Spleen (tissue), 11 donors: ENCODE measurements around the gene PLA2G6. TPM values are rescaled to one million over a fixed set of nuclear protein-coding genes. Genes with fewer than 3 reads are reported as not detected.

Experiments used
- DNase-seq: peaks from one replicate; pipeline ENCODE4 v3.0.0-alpha.2; 2020
- H3K27ac ChIP-seq, 8 donors: fragments of 200-600 bp; sonication (generic) in 7 of 8; 1 replicate in 4 of 8; 2 replicates in 4 of 8; pipeline versions ENCODE4 v1.5.0 to v1.8.0; 2016 to 2021; ENCODE audit warnings: inconsistent platforms in 4 of 8, mild to moderate bottlenecking in 4 of 8, moderate library complexity in 1 of 8
- H3K27me3 ChIP-seq, 7 donors: fragments of 200-600 bp; sonication (generic) in 6 of 7; replicated peaks in 1 of 7; 1 replicate in 4 of 7; 2 replicates in 3 of 7; pipeline versions ENCODE4 v1.5.0 to v1.8.0; 2016 to 2021; ENCODE audit warnings: inconsistent platforms in 3 of 7, mild to moderate bottlenecking in 1 of 7
- H3K36me3 ChIP-seq, 6 donors: fragments of 200-600 bp; sonication (generic) in 5 of 6; 1 replicate in 4 of 6; 2 replicates in 2 of 6; pipeline versions ENCODE4 v1.5.0 to v1.8.0; 2016 to 2021; ENCODE audit warnings: inconsistent platforms in 2 of 6
- H3K4me1 ChIP-seq, 6 donors: fragments of 200-600 bp; sonication (generic) in 5 of 6; 1 replicate in 3 of 6; 2 replicates in 3 of 6; pipeline versions ENCODE4 v1.5.0 to v1.8.0; 2016 to 2021; ENCODE audit warnings: inconsistent platforms in 3 of 6
- H3K4me3 ChIP-seq, 8 donors: fragments of 200-600 bp; sonication (generic) in 7 of 8; 1 replicate in 4 of 8; 2 replicates in 4 of 8; pipeline versions ENCODE4 v1.5.0 to v1.8.0; 2016 to 2021; ENCODE audit warnings: inconsistent platforms in 4 of 8, mild to moderate bottlenecking in 4 of 8, moderate library complexity in 2 of 8
- H3K9me3 ChIP-seq, 8 donors: fragments of 200-600 bp; sonication (generic) in 7 of 8; 1 replicate in 4 of 8; 2 replicates in 4 of 8; pipeline versions ENCODE4 v1.5.0 to v1.8.0; 2016 to 2021; ENCODE audit warnings: inconsistent platforms in 4 of 8
- CTCF ChIP-seq, 11 experiments: fragments of 200-600 bp in 7 of 11; fragments of 450-650 bp in 4 of 11; sonication (generic) in 4 of 11; IDR thresholded peaks in 8 of 11; conservative IDR thresholded peaks in 3 of 11; 1 replicate in 7 of 11; 2 replicates in 4 of 11; pipeline versions ENCODE4 v1.4.0 to v1.8.0; 2016 to 2021; ENCODE audit warnings: antibody characterized with exemption in 11 of 11, inconsistent platforms in 4 of 11, mild to moderate bottlenecking in 1 of 11
- POLR2A ChIP-seq, 3 donors: fragments of 450-650 bp; IDR thresholded peaks; one replicate each; pipeline ENCODE4 v1.5.1; 2017; ENCODE audit warnings: antibody characterized with exemption in 3 of 3, mild to moderate bottlenecking in 1 of 3
- POLR2AphosphoS5 ChIP-seq, 3 donors: sonication (generic); formaldehyde crosslinking; IDR thresholded peaks; one replicate each; pipeline ENCODE4 v1.5.1; 2017; ENCODE audit warnings: antibody characterized with exemption in 3 of 3
- WGBS, 5 donors: extraction: QIAGEN DNeasy Blood & Tissue Kit in 3 of 5; methylation state at CpG; one replicate each; pipeline versions ENCODE4 v1.1.5 to v1.1.7; 2013 to 2018; 5-methylcytosine and 5-hydroxymethylcytosine counted together
- intact Hi-C: fragments of 100-400 bp; cut with DNase I; formaldehyde crosslinking; loops from one replicate; pipeline ENCODE4 v1.15.0; 2023; ENCODE audit warnings: low total_unique reads
- polyA plus RNA-seq, 3 donors: library from polyadenylated mRNA; stranded (reverse); fragments of 200-250 nt; gene quantifications; one replicate each; pipeline ENCODE4 v1.2.1, GENCODE V29; 2013
- total RNA-seq, 7 donors: library from RNA; depleted of rRNA in 3 of 7; stranded (reverse); fragments of >200 nt in 3 of 7; fragmentation: NEBNext Ultra II Directional in 4 of 7; extraction: Animal tissue kit (Norgen Biotek cat#: 25700) in 4 of 7; gene quantifications; one replicate each; pipeline versions ENCODE4 v1.1.0 to v1.2.1, GENCODE V29; 2016 to 2021
- donor health status: healthy with polysubstance abuse.
- donor health status: DM: no; HTN: no; CAD: no; lungs with moderate emphysema.
- donor health status: DM: no; HTN: no; CAD: no.
- donor health status: Bipolar disorder and iron deficiency.
- donor health status: healthy.
- donor health status: DM: no; HTN: no; CAD: no.
- donor health status: DM: yes; HTN: yes; CAD: no.

Gene PLA2G6
- total and polyA plus RNA-seq, 10 donors = 18.1 to 60.9 (median 55.8) TPM

- H3K4me1 ChIP-seq = peaks cover 0 to 2% (median 0%) of the 10 kb centered on the region in 6 donors
- H3K9me3 ChIP-seq = no peaks in the 10 kb centered on the region
- no peak overlapping the region for H3K27ac ChIP-seq
- DNase-seq = no peak
- peaks cover 0 to 100% (median 83%) of the 10 kb centered on the region in 6 donors for H3K36me3 ChIP-seq
- WGBS, 5 donors = 90 to 96% (median 93%) methylated on average over 10 to 13 of the region's 13 CpGs
- H3K27me3 ChIP-seq = no peaks in the 10 kb centered on the region
- intact Hi-C loops = loop anchor here (10.0 kb wide), 1 partner anchor 166 kb away; no protein-coding TSS in a partner anchor
- no peak for TF ChIP-seq CTCF (IDR thresholded peaks at IDR 0.05 in 8 of 11, conservative IDR thresholded peaks at IDR 0.05 in 3 of 11)
- TF ChIP-seq POLR2AphosphoS5 (IDR thresholded peaks at IDR 0.05) = peak in 1 of 3 donors; percentile 24
- no peak overlapping the region for H3K4me3 ChIP-seq
Observed at GRCh38 chr22:38068641-38069371, 112.8 kb downstream of the PLA2G6 start.

- Histone ChIP-seq H3K4me3 (no peak overlapping the region), H3K27me3 (no peaks in the 10 kb centered on the region), H3K27ac (no peak overlapping the region), H3K9me3 (no peaks in the 10 kb centered on the region), H3K4me1 (peaks cover 0 to 11% (median 5%) of the 10 kb centered on the region in 6 donors), H3K36me3 (peaks cover 0 to 100% (median 75%) of the 10 kb centered on the region in 6 donors)
- TF ChIP-seq CTCF (IDR thresholded peaks at IDR 0.05 in 8 of 11, conservative IDR thresholded peaks at IDR 0.05 in 3 of 11) = no peak
- TF ChIP-seq POLR2AphosphoS5 (IDR thresholded peaks at IDR 0.05) = peak in 1 of 3 donors; percentile 37
- no peak for DNase-seq
- intact Hi-C loops = loop anchor here (10.0 kb wide), 1 partner anchor 167 kb away; no protein-coding TSS in a partner anchor
- WGBS, 5 donors = 91 to 97% (median 95%) methylated on average over 8 to 13 of the region's 13 CpGs
Observed at GRCh38 chr22:38067761-38068360, 113.8 kb downstream of the PLA2G6 start.

GRCh38 chr22:38067028-38067415 lies 114.6 kb downstream of the PLA2G6 start:
- Histone ChIP-seq H3K27ac (no peak overlapping the region), H3K27me3 (no peaks in the 10 kb centered on the region), H3K36me3 (peaks cover 0 to 98% (median 66%) of the 10 kb centered on the region in 6 donors), H3K4me3 (no peak overlapping the region), H3K9me3 (no peaks in the 10 kb centered on the region), H3K4me1 (peaks cover 0 to 20% (median 9%) of the 10 kb centered on the region in 6 donors)
- no peak for TF ChIP-seq POLR2A (IDR thresholded peaks at IDR 0.05)
- TF ChIP-seq POLR2AphosphoS5 (IDR thresholded peaks at IDR 0.05) = no peak
- no peak for TF ChIP-seq CTCF (IDR thresholded peaks at IDR 0.05 in 8 of 11, conservative IDR thresholded peaks at IDR 0.05 in 3 of 11)
- no peak for DNase-seq
- 85 to 93% (median 86%) methylated on average over 8 of the region's 8 CpGs for WGBS, 5 donors
- intact Hi-C loops = loop anchor here (10.0 kb wide), 1 partner anchor 168 kb away; no protein-coding TSS in a partner anchor
